ENCODE measurements around the gene ACTG1.

ACTG1 gene

DNA sequence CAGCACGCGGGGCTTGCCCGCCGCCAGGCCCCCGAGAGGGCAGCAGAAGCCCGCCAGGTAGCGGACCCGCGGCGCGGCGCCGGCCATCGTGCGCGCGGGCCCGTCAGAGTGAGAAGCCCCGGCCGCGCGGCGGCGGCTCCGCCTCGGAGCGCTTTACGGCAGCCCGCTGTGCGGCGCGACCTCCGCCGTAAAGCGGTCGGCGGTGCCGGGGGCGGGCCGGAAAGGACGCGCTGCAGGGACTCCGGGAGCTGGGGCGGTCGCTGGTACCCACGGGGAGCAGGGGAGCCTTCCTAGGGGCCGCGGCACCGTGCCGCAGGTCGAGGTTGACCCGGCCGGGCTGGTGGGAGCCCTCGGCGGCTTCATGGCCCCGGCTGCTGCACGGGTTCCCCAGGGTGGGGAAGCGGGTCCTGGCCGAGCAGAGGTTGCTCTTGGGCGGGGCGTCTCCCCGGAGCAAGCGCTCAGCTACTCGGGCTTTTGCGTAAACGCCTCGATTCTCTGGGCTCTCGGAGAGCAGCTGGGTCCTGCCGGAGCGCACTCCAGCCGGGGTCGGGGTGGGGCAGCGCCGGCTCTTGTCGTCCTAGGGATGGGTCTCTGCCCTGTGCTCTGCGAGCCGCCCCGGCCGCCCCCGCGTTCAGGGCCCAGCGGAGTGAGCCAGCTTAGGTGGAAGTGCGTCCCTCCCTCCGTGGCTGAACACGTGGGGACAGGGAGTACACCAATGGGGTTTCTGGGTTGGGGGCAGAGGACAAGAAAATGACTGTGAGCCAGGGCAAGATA lies 39.8 kb upstream of the ACTG1 start, which contains the start of gene FAAP100:
Gene FAAP100, minus strand, starts transcription at position 110 of the 774 bp plus-strand sequence. Its CDS starts 23 bp downstream, at position 87.
- no peaks in the 10 kb centered on the region for H3K27me3 ChIP-seq (ENCODE audit: low read depth, low read length)
- H3K27ac ChIP-seq (ENCODE audit: low read length) = peak within 1 kb of the TSS; percentile 39
- peaks cover 9 to 21% of the 10 kb centered on the region in 2 donors for H3K4me1 ChIP-seq (ENCODE audit: control insufficient read depth in 1 of 2, insufficient read depth in 2 of 2, low read length in 2 of 2)
- H3K36me3 ChIP-seq (ENCODE audit: control insufficient read depth in 1 of 2, insufficient read depth in 2 of 2, low read length in 2 of 2) = peaks cover 20 to 39% of the 10 kb centered on the region in 2 donors
- H3K4me3 ChIP-seq (ENCODE audit: low read depth in 1 of 2, low read length in 2 of 2) = peak within 1 kb of the TSS; percentile 73 to 95
- no peaks in the 10 kb centered on the region for H3K9me3 ChIP-seq (ENCODE audit: control insufficient read depth in 1 of 2, low read length in 2 of 2)

DNA sequence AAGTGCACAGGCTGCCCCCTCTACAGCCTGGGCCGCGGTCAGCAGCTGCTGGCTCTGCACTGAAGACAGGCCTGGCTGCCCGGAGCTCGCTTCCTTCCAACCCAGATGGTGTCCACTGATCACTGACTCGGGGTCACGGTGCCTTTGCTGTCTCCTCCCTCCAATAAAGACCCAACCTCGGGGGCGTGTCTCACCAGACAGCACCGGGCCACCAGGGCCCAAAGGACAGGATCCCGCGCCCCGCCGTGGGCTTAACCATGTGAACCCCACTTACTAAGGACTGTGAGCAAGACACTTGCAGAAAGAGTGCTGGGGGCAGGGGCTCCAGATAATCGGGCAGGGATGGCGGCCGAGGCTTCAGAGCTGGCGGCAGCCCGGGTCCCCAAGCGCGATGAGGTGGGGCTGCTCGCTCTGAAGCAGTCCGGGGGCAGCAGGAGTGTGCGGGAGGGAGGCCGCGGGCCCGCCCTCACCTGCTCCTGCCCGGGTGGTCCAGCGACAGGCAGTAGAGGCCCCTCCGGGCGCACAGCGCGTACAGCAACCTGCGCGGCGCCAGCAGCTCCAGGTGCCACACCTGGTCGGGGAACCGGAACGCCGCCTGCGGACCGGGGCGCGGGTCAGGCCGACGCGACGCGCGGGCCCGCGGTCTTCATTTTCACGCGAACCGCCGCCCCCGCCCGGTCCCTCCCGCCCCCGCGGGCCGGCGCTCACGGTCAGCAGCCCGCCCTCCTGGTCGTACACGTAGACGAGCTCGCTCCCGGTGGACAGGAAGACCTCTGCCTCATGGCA lies 39.1 kb upstream of the ACTG1 start:
- H3K4me1 ChIP-seq (ENCODE audit: control insufficient read depth in 1 of 2, insufficient read depth in 2 of 2, low read length in 2 of 2) = peaks cover 9 to 21% of the 10 kb centered on the region in 2 donors
- no peaks in the 10 kb centered on the region for H3K9me3 ChIP-seq (ENCODE audit: control insufficient read depth in 1 of 2, low read length in 2 of 2)
- H3K27ac ChIP-seq (ENCODE audit: low read length) = no peak overlapping the region
- no peaks in the 10 kb centered on the region for H3K27me3 ChIP-seq (ENCODE audit: low read depth, low read length)
- H3K36me3 ChIP-seq (ENCODE audit: control insufficient read depth in 1 of 2, insufficient read depth in 2 of 2, low read length in 2 of 2) = peaks cover 12 to 39% of the 10 kb centered on the region in 2 donors
- peak overlapping the region; percentile 73 to 95 for H3K4me3 ChIP-seq (ENCODE audit: low read depth in 1 of 2, low read length in 2 of 2)

DNA sequence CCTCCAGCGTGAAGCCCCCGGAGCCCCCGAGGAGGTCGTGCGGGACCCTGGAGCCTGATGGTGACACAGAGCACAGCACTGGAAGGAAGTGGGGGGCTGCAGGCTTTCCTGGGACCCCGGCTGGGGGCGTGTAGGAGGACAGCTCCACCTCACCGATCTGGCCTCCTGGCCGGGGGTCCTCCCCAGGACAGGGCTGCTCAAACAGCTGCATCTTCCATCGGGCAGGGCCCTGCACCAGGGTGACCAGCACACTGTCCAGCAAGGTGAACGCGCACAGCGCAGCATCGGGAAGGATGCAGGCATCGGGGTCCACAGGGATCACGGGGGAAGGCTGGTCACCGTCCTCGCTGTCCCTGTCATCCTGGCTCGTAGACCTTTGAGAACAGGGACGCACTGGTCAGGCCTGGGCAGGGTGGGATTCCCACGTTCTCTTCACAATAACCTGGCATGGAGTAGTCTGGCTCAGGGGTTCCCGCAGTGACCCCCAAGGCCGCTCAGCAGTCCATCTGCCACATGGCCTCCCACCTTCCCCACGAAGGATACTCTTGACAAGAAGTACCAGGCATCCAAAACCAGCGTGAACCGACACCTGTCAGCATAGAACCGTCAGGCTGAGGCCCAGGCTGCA lies 38.3 kb upstream of the ACTG1 start:
- H3K27me3 ChIP-seq (ENCODE audit: low read depth, low read length) = no peaks in the 10 kb centered on the region
- peaks cover 6 to 45% of the 10 kb centered on the region in 2 donors for H3K36me3 ChIP-seq (ENCODE audit: control insufficient read depth in 1 of 2, insufficient read depth in 2 of 2, low read length in 2 of 2)
- H3K27ac ChIP-seq (ENCODE audit: low read length) = no peak overlapping the region
- H3K4me3 ChIP-seq (ENCODE audit: low read depth in 1 of 2, low read length in 2 of 2) = peak overlapping the region; percentile 73 to 95
- H3K4me1 ChIP-seq (ENCODE audit: control insufficient read depth in 1 of 2, insufficient read depth in 2 of 2, low read length in 2 of 2) = peaks cover 9 to 21% of the 10 kb centered on the region in 2 donors
- H3K9me3 ChIP-seq (ENCODE audit: control insufficient read depth in 1 of 2, low read length in 2 of 2) = no peaks in the 10 kb centered on the region

DNA sequence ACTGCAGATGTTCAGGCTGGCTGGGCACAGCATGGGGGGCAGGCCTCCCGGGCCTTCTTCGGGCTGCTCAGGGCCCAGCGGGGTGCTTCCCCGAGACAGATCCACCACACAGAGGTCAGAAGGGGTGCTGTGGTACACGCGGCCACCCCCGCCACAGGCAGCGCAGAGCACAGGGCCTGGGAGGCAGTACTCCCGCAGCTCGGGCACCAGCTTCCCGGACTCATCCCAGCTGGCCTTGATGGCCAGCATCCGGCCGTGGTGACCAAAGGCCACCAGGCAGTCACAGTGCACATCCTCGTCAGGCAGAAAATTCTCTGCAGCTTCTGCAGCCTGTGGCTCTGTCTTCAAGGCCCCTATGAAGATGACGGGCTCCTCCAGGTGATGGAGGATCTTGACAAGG lies 37.7 kb upstream of the ACTG1 start:
- H3K9me3 ChIP-seq (ENCODE audit: control insufficient read depth in 1 of 2, low read length in 2 of 2) = no peaks in the 10 kb centered on the region
- H3K4me3 ChIP-seq (ENCODE audit: low read depth in 1 of 2, low read length in 2 of 2) = no peak overlapping the region
- H3K27me3 ChIP-seq (ENCODE audit: low read depth, low read length) = no peaks in the 10 kb centered on the region
- H3K36me3 ChIP-seq (ENCODE audit: control insufficient read depth in 1 of 2, insufficient read depth in 2 of 2, low read length in 2 of 2) = peaks cover 10 to 51% of the 10 kb centered on the region in 2 donors
- H3K27ac ChIP-seq (ENCODE audit: low read length) = no peak overlapping the region
- H3K4me1 ChIP-seq (ENCODE audit: control insufficient read depth in 1 of 2, insufficient read depth in 2 of 2, low read length in 2 of 2) = peaks cover 9 to 21% of the 10 kb centered on the region in 2 donors

DNA sequence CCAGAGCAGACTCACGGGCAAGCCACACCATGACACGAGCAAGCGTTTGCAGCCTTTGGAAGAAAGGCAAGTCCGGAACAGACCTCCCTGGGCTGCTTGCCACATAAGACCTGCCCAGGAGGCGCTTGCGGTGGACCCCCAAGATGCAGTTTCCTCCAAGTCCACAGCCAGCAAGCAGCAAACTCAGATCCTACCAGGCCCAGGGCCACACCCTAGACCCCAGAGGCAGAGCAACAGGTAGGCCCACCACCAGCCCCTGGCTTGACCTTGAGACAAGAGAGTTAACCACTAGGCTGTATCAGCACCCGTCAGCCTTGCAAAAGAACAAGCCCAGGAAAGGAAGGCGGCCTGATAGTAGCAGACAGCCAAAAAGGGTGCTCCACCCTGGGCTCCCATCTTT lies 37.2 kb upstream of the ACTG1 start:
- Histone ChIP-seq H3K4me1 (ENCODE audit: control insufficient read depth in 1 of 2, insufficient read depth in 2 of 2, low read length in 2 of 2) (peaks cover 9 to 21% of the 10 kb centered on the region in 2 donors), H3K9me3 (ENCODE audit: control insufficient read depth in 1 of 2, low read length in 2 of 2) (no peaks in the 10 kb centered on the region), H3K36me3 (ENCODE audit: control insufficient read depth in 1 of 2, insufficient read depth in 2 of 2, low read length in 2 of 2) (peaks cover 14 to 56% of the 10 kb centered on the region in 2 donors), H3K27me3 (ENCODE audit: low read depth, low read length) (no peaks in the 10 kb centered on the region), H3K4me3 (ENCODE audit: low read depth in 1 of 2, low read length in 2 of 2) (no peak overlapping the region), H3K27ac (ENCODE audit: low read length) (no peak overlapping the region)

DNA sequence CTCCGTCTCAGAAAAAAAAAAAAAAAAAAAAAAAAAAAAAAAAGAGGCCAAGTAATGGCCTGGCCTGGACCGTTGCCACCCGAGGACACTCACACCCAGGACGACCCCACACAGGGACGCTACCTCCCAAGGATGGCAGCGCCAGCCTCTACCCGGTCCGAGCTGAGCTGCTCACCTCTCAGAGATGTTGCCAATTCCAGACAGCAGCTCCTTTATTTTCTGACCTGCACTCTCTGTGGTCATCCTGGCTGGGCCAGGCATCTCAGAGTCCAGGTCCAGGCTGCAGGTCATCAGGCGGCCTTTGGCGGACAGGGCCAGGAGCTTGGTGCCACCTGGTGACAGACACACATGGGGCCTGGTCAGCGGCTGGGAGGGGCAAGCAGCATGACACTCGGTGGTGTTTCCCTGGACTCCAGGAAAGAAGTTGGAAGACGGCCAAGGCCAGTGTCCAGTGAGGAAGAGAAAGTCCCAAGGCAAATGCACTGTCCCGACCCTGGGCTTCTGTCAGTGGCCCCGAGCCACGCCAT lies 36.5 kb upstream of the ACTG1 start:
- H3K36me3 ChIP-seq (ENCODE audit: control insufficient read depth in 1 of 2, insufficient read depth in 2 of 2, low read length in 2 of 2) = peaks cover 14 to 63% of the 10 kb centered on the region in 2 donors

DNA sequence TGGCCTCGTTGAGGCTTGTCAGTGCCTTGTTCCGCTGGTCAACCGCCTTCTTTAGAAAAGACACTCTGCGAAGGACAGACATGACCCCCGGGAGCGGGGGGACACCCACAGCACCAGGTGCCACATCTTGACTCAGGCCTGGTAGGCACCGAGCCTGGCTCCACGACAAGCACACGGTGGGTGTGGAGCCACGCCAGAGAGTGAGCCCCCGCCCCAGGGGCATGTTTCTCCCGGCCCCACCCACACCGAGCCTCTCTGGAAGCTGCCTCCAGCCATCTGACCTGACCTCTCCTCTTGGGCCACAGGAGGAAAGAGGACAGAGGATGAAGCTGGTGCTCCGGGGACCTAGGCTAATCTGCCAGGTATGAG lies 35.0 kb upstream of the ACTG1 start:
- no peaks in the 10 kb centered on the region for H3K9me3 ChIP-seq (ENCODE audit: control insufficient read depth in 1 of 2, low read length in 2 of 2)

More for the DNA sequence above, 36.5 kb upstream of the ACTG1 start:
- Histone ChIP-seq H3K27me3 (ENCODE audit: low read depth, low read length) (no peaks in the 10 kb centered on the region), H3K27ac (ENCODE audit: low read length) (no peak overlapping the region), H3K4me3 (ENCODE audit: low read depth in 1 of 2, low read length in 2 of 2) (no peak overlapping the region), H3K9me3 (ENCODE audit: control insufficient read depth in 1 of 2, low read length in 2 of 2) (no peaks in the 10 kb centered on the region), H3K4me1 (ENCODE audit: control insufficient read depth in 1 of 2, insufficient read depth in 2 of 2, low read length in 2 of 2) (peaks cover 9 to 21% of the 10 kb centered on the region in 2 donors)

DNA sequence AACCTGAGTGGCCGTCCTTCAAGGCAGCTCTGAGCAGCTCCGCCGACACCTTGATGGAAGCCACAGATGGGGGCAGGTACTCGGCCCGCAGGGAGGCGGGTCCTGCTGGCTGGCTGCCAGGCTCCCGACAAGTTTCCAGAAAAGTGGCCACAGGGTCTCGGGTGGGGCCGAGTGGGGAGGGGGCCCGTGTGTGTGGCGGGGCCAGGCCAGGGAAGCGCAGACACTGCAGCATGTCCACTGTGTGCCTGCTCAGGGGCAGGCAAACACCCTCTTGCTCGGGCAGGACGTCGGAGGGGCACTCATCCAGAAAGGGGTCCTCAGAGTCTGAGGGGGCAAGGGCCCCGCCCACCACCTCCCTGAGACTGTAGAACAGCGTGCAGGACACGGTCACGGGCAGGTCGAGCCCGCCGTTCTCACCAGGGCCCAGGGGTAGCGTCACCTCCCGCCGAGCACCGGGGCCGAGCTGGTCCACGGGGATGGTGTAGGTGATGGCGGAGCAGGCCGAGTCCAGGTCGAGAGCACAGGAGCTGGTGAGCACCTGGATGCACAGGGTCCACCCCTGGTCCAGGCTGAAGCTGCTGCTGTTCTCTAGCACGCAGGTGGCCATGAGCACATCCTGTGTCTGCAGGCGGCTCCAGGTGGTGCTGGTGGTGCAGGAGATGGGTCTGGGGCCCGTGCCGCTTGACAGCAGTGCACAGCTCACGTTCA lies 34.5 kb upstream of the ACTG1 start:
- Histone ChIP-seq H3K9me3 (ENCODE audit: control insufficient read depth in 1 of 2, low read length in 2 of 2) (no peaks in the 10 kb centered on the region), H3K4me3 (ENCODE audit: low read depth in 1 of 2, low read length in 2 of 2) (no peak overlapping the region), H3K27me3 (ENCODE audit: low read depth, low read length) (no peaks in the 10 kb centered on the region), H3K27ac (ENCODE audit: low read length) (no peak overlapping the region), H3K36me3 (ENCODE audit: control insufficient read depth in 1 of 2, insufficient read depth in 2 of 2, low read length in 2 of 2) (peaks cover 14 to 82% of the 10 kb centered on the region in 2 donors), H3K4me1 (ENCODE audit: control insufficient read depth in 1 of 2, insufficient read depth in 2 of 2, low read length in 2 of 2) (peaks cover 0 to 12% of the 10 kb centered on the region in 2 donors)

More for the DNA sequence above, 35.0 kb upstream of the ACTG1 start:
- Histone ChIP-seq H3K27me3 (ENCODE audit: low read depth, low read length) (no peaks in the 10 kb centered on the region), H3K4me3 (ENCODE audit: low read depth in 1 of 2, low read length in 2 of 2) (no peak overlapping the region), H3K27ac (ENCODE audit: low read length) (no peak overlapping the region), H3K4me1 (ENCODE audit: control insufficient read depth in 1 of 2, insufficient read depth in 2 of 2, low read length in 2 of 2) (peaks cover 0 to 12% of the 10 kb centered on the region in 2 donors), H3K36me3 (ENCODE audit: control insufficient read depth in 1 of 2, insufficient read depth in 2 of 2, low read length in 2 of 2) (peaks cover 14 to 78% of the 10 kb centered on the region in 2 donors)

DNA sequence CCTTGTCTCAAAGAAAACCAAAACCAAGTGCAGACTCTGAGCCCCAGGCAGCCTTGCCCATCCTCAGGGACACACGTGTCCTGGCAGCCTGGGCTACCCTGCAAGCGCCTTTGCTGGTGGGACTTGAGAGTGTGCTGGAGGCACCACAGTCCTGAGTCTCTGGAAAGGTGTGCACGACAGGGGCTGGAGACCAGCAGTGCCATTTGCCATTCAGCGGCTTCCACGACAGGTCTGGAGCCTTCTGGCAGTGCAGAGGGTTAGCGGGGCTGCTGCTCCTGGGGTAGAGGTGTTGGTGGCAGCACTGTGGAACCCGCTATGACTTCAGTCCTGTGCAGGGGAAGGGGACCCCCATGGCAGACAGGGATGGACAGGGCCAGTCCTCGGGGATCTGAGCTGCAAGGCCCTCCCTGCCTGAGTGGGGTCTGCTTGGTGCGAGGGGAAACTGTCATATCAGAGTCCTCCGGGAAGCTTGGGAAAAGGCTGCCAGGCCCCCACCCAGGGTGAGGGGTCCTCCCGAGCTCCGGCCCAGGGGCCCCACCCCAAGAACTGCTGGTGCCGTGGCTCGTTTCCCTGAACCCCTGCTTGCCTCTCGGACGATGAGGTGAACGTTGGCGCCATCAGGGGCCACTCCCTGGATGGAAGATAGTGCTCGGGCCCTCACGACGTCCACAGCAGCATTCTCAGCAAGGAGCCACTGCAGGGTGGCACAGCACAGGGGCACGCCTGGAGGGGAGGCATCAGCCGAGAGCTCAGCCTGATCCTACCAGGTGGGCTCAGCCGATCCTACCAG lies 32.8 kb upstream of the ACTG1 start:
- H3K27ac ChIP-seq (ENCODE audit: low read length) = no peak overlapping the region
- no peaks in the 10 kb centered on the region for H3K27me3 ChIP-seq (ENCODE audit: low read depth, low read length)
- H3K36me3 ChIP-seq (ENCODE audit: control insufficient read depth in 1 of 2, insufficient read depth in 2 of 2, low read length in 2 of 2) = peaks cover 14 to 91% of the 10 kb centered on the region in 2 donors
- H3K4me1 ChIP-seq (ENCODE audit: control insufficient read depth in 1 of 2, insufficient read depth in 2 of 2, low read length in 2 of 2) = no peaks in the 10 kb centered on the region
- no peaks in the 10 kb centered on the region for H3K9me3 ChIP-seq (ENCODE audit: control insufficient read depth in 1 of 2, low read length in 2 of 2)
- H3K4me3 ChIP-seq (ENCODE audit: low read depth in 1 of 2, low read length in 2 of 2) = no peak overlapping the region

Measured in muscle layer of duodenum (tissue), 2 donors.